DMS 273 treated with DMSO at 0.1 percent for 48 hours (cell line): Measurements from ENCODE around the gene PRG3.
"Not testable (repeated sequence)": the region's sequence is repeated elsewhere in the genome, so short reads cannot be mapped to it uniquely, and the experiment has no call there.

Experiments
- DNase-seq: peaks from one replicate; lab custom pipeline; 2025; lab: John Stamatoyannopoulos, UW

PRG3 gene

GRCh38 chr11:57336856-57337255 is 44.1 kb downstream of the PRG3 start:
- DNase-seq = not testable (repeated sequence)

- no peak for DNase-seq
Observed at GRCh38 chr11:57336111-57336666, 44.8 kb downstream of the PRG3 start.

- peak; percentile 68 for DNase-seq
Observed at GRCh38 chr11:57335343-57336110, 45.4 kb downstream of the PRG3 start, which contains the start of gene SSRP1. TSS of gene SSRP1 (minus strand) at chr11:57335892. CDS start at chr11:57335121, 771 bp downstream.

- no peak for DNase-seq
Observed at GRCh38 chr11:57335023-57335342, 46.0 kb downstream of the PRG3 start.

DNA sequence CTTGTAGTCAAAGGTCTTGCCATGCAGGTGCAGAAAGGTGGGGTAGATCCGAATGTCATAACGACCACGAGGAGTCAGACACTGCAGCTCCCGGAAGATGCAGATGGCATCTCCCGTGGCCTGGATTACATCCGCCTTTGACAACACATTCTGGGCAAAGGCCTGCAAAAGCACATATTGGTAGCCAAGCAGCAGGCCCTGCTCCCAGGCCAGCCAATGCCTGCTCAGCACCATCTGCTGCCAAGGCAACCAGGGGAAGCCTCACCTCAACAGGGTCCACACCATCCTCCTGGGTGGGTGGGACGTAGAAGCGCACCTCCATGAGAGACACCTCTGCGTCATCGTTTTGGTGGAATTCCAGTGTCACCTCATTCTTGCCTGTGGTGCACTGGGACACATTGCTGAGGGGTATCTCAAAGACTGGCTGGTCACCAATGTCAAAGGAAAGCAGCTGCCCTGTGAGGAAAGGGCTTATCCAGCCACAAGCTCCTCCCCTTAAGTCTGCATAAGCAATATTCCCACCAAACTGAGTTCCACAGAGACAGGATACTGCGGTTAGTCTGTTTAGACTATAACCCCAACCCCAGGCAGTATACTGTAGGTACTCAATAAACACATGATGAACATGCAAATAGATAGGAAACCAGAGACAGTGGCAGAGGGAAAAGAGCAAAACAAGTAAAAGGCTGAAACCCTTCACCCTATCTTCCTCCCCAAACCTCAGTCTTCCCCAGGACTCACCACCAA is 48.1 kb downstream of the PRG3 start:
- no peak for DNase-seq

DNA sequence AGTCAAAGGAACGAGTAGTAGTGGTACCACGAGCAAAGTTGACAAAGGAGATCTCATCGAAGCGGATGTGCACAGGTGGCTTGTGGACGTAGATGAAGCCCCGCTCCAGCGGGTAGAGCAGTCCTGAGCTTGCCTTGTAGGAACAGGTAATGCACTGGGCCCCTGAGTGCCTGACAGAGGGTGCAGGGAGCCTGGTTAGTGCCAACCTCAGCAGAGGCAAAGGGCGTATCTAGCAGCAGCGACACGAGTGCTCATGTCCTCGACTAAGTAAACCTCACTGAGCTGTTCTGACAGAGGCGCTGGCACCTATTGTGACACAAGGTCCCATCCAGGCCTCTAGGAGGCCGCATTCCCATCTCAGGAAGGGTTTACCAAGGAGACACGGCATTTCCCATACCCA is 49.2 kb downstream of the PRG3 start:
- no peak for DNase-seq

GRCh38 chr11:57330029-57330428 is 50.9 kb downstream of the PRG3 start:
- no peak for DNase-seq

DNA sequence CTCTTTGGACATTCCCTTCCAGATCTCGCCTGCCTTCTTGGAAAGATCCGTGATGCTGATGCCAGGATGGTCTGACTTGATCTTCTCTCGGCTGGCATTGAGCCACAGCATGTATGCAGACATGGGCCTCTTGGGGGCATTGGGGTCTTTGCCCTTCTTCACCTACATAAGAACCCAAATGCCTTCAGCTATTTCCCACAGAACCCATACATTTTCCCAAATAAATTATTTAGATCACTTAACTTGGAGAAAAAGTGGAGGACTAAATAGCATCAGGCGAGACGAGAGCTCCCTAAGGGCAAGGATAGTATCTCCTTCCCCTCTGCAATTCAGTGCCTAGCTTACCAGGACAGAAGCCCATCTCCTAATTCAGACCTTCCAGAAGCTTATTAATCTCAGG is 53.2 kb downstream of the PRG3 start:
- DNase-seq = no peak
